ENCODE measurements around the gene GCAT.

DNA sequence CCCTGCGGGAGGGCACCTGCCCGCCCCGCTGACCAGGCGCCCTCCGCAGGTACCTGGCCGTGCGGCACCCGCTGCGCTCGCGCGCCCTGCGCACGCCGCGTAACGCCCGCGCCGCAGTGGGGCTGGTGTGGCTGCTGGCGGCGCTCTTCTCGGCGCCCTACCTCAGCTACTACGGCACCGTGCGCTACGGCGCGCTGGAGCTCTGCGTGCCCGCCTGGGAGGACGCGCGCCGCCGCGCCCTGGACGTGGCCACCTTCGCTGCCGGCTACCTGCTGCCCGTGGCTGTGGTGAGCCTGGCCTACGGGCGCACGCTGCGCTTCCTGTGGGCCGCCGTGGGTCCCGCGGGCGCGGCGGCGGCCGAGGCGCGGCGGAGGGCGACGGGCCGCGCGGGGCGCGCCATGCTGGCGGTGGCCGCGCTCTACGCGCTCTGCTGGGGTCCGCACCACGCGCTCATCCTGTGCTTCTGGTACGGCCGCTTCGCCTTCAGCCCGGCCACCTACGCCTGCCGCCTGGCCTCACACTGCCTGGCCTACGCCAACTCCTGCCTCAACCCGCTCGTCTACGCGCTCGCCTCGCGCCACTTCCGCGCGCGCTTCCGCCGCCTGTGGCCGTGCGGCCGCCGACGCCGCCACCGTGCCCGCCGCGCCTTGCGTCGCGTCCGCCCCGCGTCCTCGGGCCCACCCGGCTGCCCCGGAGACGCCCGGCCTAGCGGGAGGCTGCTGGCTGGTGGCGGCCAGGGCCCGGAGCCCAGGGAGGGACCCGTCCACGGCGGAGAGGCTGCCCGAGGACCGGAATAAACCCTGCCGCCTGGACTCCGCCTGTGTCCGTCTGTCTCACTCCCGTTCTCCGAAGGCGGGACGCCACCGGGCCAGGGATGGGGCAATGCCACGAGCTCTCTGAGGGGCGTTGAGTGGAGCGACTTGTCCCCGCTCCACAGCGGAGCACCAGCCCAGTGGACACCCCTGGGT is 17.2 kb downstream of the GCAT start:
- TF ChIP-seq, protein P1, sequence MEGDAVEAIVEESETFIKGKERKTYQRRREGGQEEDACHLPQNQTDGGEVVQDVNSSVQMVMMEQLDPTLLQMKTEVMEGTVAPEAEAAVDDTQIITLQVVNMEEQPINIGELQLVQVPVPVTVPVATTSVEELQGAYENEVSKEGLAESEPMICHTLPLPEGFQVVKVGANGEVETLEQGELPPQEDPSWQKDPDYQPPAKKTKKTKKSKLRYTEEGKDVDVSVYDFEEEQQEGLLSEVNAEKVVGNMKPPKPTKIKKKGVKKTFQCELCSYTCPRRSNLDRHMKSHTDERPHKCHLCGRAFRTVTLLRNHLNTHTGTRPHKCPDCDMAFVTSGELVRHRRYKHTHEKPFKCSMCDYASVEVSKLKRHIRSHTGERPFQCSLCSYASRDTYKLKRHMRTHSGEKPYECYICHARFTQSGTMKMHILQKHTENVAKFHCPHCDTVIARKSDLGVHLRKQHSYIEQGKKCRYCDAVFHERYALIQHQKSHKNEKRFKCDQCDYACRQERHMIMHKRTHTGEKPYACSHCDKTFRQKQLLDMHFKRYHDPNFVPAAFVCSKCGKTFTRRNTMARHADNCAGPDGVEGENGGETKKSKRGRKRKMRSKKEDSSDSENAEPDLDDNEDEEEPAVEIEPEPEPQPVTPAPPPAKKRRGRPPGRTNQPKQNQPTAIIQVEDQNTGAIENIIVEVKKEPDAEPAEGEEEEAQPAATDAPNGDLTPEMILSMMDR (IDR thresholded peaks at IDR 0.05; ENCODE audit: low read length) = no peak
- no peak for TF ChIP-seq EZH2 (IDR thresholded peaks at IDR 0.05; ENCODE audit: borderline replicate concordance, low read length)
